Ovary (tissue), 9 donors: ENCODE measurements around the gene RPS6KA4. TPM values are rescaled to one million over a fixed set of nuclear protein-coding genes. Genes with fewer than 3 reads are reported as not detected.

ENCODE experiments used
- DNase-seq, 5 donors: peaks; one replicate each; pipeline ENCODE4 v3.0.0-alpha.2; 2019 to 2020
- H3K27ac ChIP-seq, 2 donors: fragments of 200-600 bp; one replicate each; pipeline versions ENCODE4 v1.5.1 to v1.8.0; 2019 to 2022
- H3K27me3 ChIP-seq: fragments of 200-600 bp; one replicate; pipeline ENCODE4 v1.8.0; 2022
- H3K36me3 ChIP-seq: fragments of 200-600 bp; sonication (generic); one replicate; pipeline ENCODE4 v1.5.1; 2019
- H3K4me1 ChIP-seq: one replicate; pipeline ENCODE4 v1.8.1; 2013; ENCODE audit warnings: mild to moderate bottlenecking, moderate library complexity; ENCODE audit not compliant: insufficient read depth
- H3K4me3 ChIP-seq: fragments of 200-600 bp; sonication (generic); one replicate; pipeline ENCODE4 v1.5.1; 2017
- H3K9me3 ChIP-seq, 2 donors: fragments of 200-600 bp in 1 of 2; sonication (generic) in 1 of 2; one replicate each; pipeline versions ENCODE4 v1.5.1 to v1.8.1; 2013 to 2019; ENCODE audit warnings: mild to moderate bottlenecking in 1 of 2, moderate library complexity in 1 of 2
- EP300 ChIP-seq: sonication (generic); formaldehyde crosslinking; IDR thresholded peaks from one replicate; pipeline ENCODE4 v1.6.1; 2017; ENCODE audit warnings: antibody characterized with exemption
- POLR2A ChIP-seq: fragments of 450-650 bp; IDR thresholded peaks from one replicate; pipeline ENCODE4 v1.6.1; 2017; ENCODE audit warnings: antibody characterized with exemption, mild to moderate bottlenecking, moderate library complexity
- WGBS, 3 donors: extraction: QIAGEN DNeasy Blood & Tissue Kit in 1 of 3; methylation state at CpG; one replicate each; pipeline versions ENCODE4 v1.1.5 to v1.1.7; 2013 to 2017; 5-methylcytosine and 5-hydroxymethylcytosine counted together
- intact Hi-C, 4 donors: fragments of 100-400 bp; cut with DNase I; formaldehyde crosslinking; loops; one replicate each; pipeline versions ENCODE4 v1.11.0 to v1.15.1; 2022 to 2023
- polyA plus RNA-seq, 2 donors: library from polyadenylated mRNA; stranded (reverse); fragments of 200-250 nt in 1 of 2; fragments of 350-450 nt in 1 of 2; fragmentation: Illumina TruSeq in 1 of 2; extraction: RNeasy Lipid Tissue Mini Kit (QIAGEN cat#74804) in 1 of 2; gene quantifications; one replicate each; pipeline ENCODE4 v1.2.3, GENCODE V29; 2013 to 2014
- total RNA-seq, 7 donors: library from RNA; depleted of rRNA in 2 of 7; stranded (reverse); fragments of >200 nt in 2 of 7; fragmentation: NEBNext Ultra II Directional in 3 of 7; extraction: Animal tissue kit (Norgen Biotek cat#: 25700) in 3 of 7; gene quantifications; one replicate each; pipeline versions ENCODE4 v1.1.0 to v1.2.4, GENCODE V29; 2016 to 2023
- TF ChIP-seq, protein P1 (sequence below), 3 donors: fragments of 450-650 bp in 2 of 3; fragments of 200-600 bp in 1 of 3; IDR thresholded peaks; one replicate each; pipeline versions ENCODE4 v1.5.1 to v1.8.0; 2016 to 2022; ENCODE audit warnings: antibody characterized with exemption in 3 of 3, mild to moderate bottlenecking in 1 of 3
- donor health status: DM: no; HTN: no; CAD: no; lungs with moderate emphysema.
- donor health status: DM: no; HTN: no; CAD: no.
- donor health status: Bipolar disorder and iron deficiency.
- donor health status: DM: yes; HTN: yes; CAD: no.
- donor health status: DM: no; HTN: no; CAD: no.
- donor health status: DM: yes; HTN: yes; CAD: no.

Gene RPS6KA4
- total and polyA plus RNA-seq, 9 donors, result 4.0 to 31.4 (median 14.9) TPM

DNA sequence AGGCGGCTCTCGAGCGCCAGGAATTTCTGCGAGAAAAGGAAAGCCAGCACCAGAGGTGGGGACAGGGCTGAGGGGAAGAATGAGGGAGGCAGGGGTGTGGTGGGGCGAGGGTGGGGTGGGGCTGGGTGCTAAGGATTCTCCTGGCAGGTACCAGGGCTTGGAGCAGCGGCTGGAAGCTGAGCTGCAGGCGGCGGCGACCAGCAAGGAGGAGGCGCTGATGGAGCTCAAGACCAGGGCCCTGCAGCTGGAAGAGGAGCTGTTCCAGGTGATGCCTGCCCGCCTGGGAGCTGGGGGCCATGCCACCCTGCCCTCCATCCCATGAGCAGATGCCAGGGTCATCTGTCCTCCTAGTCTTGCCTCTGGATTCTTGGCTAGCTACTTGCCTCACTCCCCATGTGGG, 9.6 kb upstream of the RPS6KA4 start:
- DNase-seq, result no peak
- TF ChIP-seq EP300 (no peak), POLR2A (no peak)
- TF ChIP-seq, protein P1, sequence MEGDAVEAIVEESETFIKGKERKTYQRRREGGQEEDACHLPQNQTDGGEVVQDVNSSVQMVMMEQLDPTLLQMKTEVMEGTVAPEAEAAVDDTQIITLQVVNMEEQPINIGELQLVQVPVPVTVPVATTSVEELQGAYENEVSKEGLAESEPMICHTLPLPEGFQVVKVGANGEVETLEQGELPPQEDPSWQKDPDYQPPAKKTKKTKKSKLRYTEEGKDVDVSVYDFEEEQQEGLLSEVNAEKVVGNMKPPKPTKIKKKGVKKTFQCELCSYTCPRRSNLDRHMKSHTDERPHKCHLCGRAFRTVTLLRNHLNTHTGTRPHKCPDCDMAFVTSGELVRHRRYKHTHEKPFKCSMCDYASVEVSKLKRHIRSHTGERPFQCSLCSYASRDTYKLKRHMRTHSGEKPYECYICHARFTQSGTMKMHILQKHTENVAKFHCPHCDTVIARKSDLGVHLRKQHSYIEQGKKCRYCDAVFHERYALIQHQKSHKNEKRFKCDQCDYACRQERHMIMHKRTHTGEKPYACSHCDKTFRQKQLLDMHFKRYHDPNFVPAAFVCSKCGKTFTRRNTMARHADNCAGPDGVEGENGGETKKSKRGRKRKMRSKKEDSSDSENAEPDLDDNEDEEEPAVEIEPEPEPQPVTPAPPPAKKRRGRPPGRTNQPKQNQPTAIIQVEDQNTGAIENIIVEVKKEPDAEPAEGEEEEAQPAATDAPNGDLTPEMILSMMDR (IDR thresholded peaks at IDR 0.05), result no peak
- WGBS, 3 donors, result 88 to 91% (median 90%) methylated on average over 11 of the region's 11 CpGs

GRCh38 chr11:64351136-64351631, 7.8 kb upstream of the RPS6KA4 start:
- TF ChIP-seq EP300 (no peak), POLR2A (no peak)
- TF ChIP-seq, protein P1 (IDR thresholded peaks at IDR 0.05), result no peak
- no peak for DNase-seq

More for the DNA sequence above, 9.6 kb upstream of the RPS6KA4 start:
- Histone ChIP-seq H3K9me3 (no peaks in the 10 kb centered on the region), H3K27me3 (no peaks in the 10 kb centered on the region), H3K27ac (no peak overlapping the region), H3K4me3 (no peak overlapping the region), H3K36me3 (no peaks in the 10 kb centered on the region), H3K4me1 (no peaks in the 10 kb centered on the region)
- intact Hi-C loops, result no loop called here

GRCh38 chr11:64352099-64352994, 6.6 kb upstream of the RPS6KA4 start:
- H3K27me3 ChIP-seq, result no peaks in the 10 kb centered on the region
- no peak overlapping the region for H3K27ac ChIP-seq
- H3K36me3 ChIP-seq, result no peaks in the 10 kb centered on the region
- H3K4me1 ChIP-seq, result peaks cover 3% of the 10 kb centered on the region
- WGBS, 3 donors, result 84 to 86% (median 85%) methylated on average over 32 to 33 of the region's 33 CpGs
- intact Hi-C loops, result no loop called here
- TF ChIP-seq EP300, result no peak
- TF ChIP-seq, protein P1 (IDR thresholded peaks at IDR 0.05), result no peak
- TF ChIP-seq POLR2A, result no peak
- H3K9me3 ChIP-seq, result no peaks in the 10 kb centered on the region
- no peak overlapping the region for H3K4me3 ChIP-seq
- DNase-seq, result no peak

More at GRCh38 chr11:64351136-64351631, 7.8 kb upstream of the RPS6KA4 start:
- WGBS, 3 donors, result 88 to 90% (median 90%) methylated on average over 17 to 18 of the region's 18 CpGs
- Histone ChIP-seq H3K36me3 (no peaks in the 10 kb centered on the region), H3K27ac (no peak overlapping the region), H3K4me3 (no peak overlapping the region), H3K27me3 (no peaks in the 10 kb centered on the region), H3K9me3 (no peaks in the 10 kb centered on the region), H3K4me1 (peaks cover 3% of the 10 kb centered on the region)
- intact Hi-C loops, result no loop called here

GRCh38 chr11:64352995-64353714, 5.8 kb upstream of the RPS6KA4 start:
- DNase-seq, result no peak
- 70 to 84% (median 72%) methylated on average over 33 to 34 of the region's 34 CpGs for WGBS, 3 donors
- Histone ChIP-seq H3K27me3 (no peaks in the 10 kb centered on the region), H3K4me1 (peaks cover 5% of the 10 kb centered on the region), H3K36me3 (no peaks in the 10 kb centered on the region), H3K27ac (no peak overlapping the region), H3K9me3 (no peaks in the 10 kb centered on the region), H3K4me3 (no peak overlapping the region)
- intact Hi-C loops, result no loop called here
- no peak for TF ChIP-seq POLR2A
- TF ChIP-seq, protein P1 (IDR thresholded peaks at IDR 0.05), result no peak
- TF ChIP-seq EP300, result no peak
